IPS-20b (cell line): Measurements from ENCODE around the gene EML3.
"Not testable (repeated sequence)": the region's sequence is repeated elsewhere in the genome, so short reads cannot be mapped to it uniquely, and the experiment has no call there.

Experiments
- H3K27ac ChIP-seq: one replicate; pipeline ENCODE4 v1.5.1; 2013; ENCODE audit warnings: low read length
- H3K27me3 ChIP-seq: 2 replicates; pipeline ENCODE4 v1.6.1; 2013; ENCODE audit warnings: mild to moderate bottlenecking, low read length, inconsistent platforms; ENCODE audit not compliant: insufficient read depth
- H3K36me3 ChIP-seq: 2 replicates; pipeline ENCODE4 v1.6.1; 2013; ENCODE audit warnings: low read depth, mild to moderate bottlenecking, inconsistent platforms, low read length, moderate library complexity; ENCODE audit not compliant: insufficient read depth
- H3K4me1 ChIP-seq: 2 replicates; pipeline ENCODE4 v1.6.1; 2013; ENCODE audit warnings: mild to moderate bottlenecking, control low read depth, inconsistent platforms, low read length, moderate library complexity; ENCODE audit not compliant: insufficient read depth
- H3K4me3 ChIP-seq: 2 replicates; pipeline ENCODE4 v1.5.1; 2013; ENCODE audit warnings: mild to moderate bottlenecking, low read length, inconsistent platforms
- H3K9ac ChIP-seq: 2 replicates; pipeline ENCODE4 v1.6.1; 2013; ENCODE audit warnings: low read depth, mild to moderate bottlenecking, inconsistent platforms, low read length, moderate library complexity
- H3K9me3 ChIP-seq: 2 replicates; pipeline ENCODE4 v1.6.1; 2013; ENCODE audit warnings: mild to moderate bottlenecking, low read depth, low read length, inconsistent platforms; ENCODE audit not compliant: insufficient read depth

Gene EML3

DNA sequence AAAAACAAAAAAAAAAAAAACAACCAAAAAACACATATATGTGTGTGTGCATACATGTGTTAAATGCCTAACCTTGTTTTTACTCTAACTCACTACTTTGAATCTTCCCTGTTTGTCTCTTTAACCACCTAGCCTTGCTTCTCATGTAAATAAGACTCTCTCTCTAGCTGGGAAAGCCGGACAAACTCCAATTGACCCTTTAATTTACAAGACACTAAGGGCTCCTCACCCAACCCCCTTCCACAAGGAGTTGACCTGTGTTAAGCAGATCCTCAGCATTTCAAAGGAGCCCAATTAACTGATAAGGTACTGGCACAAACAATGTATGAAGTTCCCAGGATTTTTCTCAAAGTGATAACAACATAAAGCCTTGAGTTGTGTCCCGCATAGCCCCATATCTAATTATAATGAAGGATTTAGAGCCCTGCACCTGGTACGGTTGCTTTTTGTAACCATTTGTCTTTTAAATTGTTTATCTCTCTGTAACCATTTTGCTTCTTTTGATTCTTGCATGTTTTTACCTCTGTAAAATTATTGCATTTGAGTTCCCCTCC is 50.8 kb downstream of the EML3 start:
- not testable (repeated sequence) for H3K9me3 ChIP-seq, H3K27ac ChIP-seq, H3K27me3 ChIP-seq, H3K9ac ChIP-seq
- peak overlapping the region; percentile 36; the same call in 1 of the 2 replicates for H3K4me3 ChIP-seq
- H3K4me1 ChIP-seq = peaks cover 34% of the 10 kb centered on the region
- H3K36me3 ChIP-seq = peaks cover 89% of the 10 kb centered on the region

- Histone ChIP-seq H3K9ac (peak overlapping the region; percentile 56; the same call in 1 of the 2 replicates), H3K36me3 (peaks cover 79% of the 10 kb centered on the region)
These were observed 51.9 kb downstream of the EML3 start for GRCh38 chr11:62560566-62561103.

DNA sequence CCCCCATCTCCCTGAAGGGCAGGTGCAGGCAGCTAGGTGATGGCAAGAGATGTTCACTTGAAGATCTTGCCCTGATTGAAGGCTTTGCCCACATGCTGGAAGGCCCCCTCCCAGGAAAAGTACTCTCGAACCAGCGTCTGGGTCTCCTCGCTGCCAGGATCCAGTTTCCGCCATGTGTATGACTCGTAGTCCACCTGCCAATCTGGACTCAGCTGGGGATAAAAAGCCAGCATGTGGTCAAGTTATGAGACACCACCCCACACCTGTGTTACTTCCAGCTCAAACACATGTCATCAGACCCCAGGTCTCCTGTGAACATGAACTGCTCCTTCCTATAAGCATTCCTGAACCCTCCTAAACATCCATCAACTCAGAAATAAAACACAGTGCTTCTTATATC is 52.9 kb downstream of the EML3 start:
- H3K27ac ChIP-seq = not testable (repeated sequence)
- H3K36me3 ChIP-seq = peaks cover 70% of the 10 kb centered on the region

More at GRCh38 chr11:62560566-62561103, 51.9 kb downstream of the EML3 start:
- Histone ChIP-seq H3K4me1 (peaks cover 44% of the 10 kb centered on the region), H3K27me3 (no peaks in the 10 kb centered on the region), H3K4me3 (peak overlapping the region; percentile 40), H3K27ac (peak overlapping the region; percentile 36), H3K9me3 (no peaks in the 10 kb centered on the region)

GRCh38 chr11:62559204-62559603 is 53.4 kb downstream of the EML3 start:
- Histone ChIP-seq H3K9me3 (no peaks in the 10 kb centered on the region), H3K4me3 (no peak overlapping the region), H3K27ac (no peak overlapping the region), H3K36me3 (peaks cover 70% of the 10 kb centered on the region), H3K27me3 (no peaks in the 10 kb centered on the region), H3K9ac (no peak overlapping the region), H3K4me1 (peaks cover 48% of the 10 kb centered on the region)

More for the DNA sequence above, 52.9 kb downstream of the EML3 start:
- H3K4me3 ChIP-seq, H3K9me3 ChIP-seq, H3K9ac ChIP-seq, H3K27me3 ChIP-seq: not testable (repeated sequence)
- peaks cover 44% of the 10 kb centered on the region for H3K4me1 ChIP-seq

- no peaks in the 10 kb centered on the region for H3K27me3 ChIP-seq
- H3K4me1 ChIP-seq = peaks cover 50% of the 10 kb centered on the region
- H3K9ac ChIP-seq = no peak overlapping the region
- H3K4me3 ChIP-seq = no peak overlapping the region
- H3K27ac ChIP-seq = no peak overlapping the region
- peaks cover 65% of the 10 kb centered on the region for H3K36me3 ChIP-seq
- no peaks in the 10 kb centered on the region for H3K9me3 ChIP-seq
These were observed 53.9 kb downstream of the EML3 start for GRCh38 chr11:62558669-62559068.

GRCh38 chr11:62556875-62557631 is 55.5 kb downstream of the EML3 start:
- peaks cover 62% of the 10 kb centered on the region for H3K4me1 ChIP-seq
- H3K27me3 ChIP-seq = no peaks in the 10 kb centered on the region
- peak overlapping the region; percentile 12; the same call in 1 of the 2 replicates for H3K9ac ChIP-seq
- H3K27ac ChIP-seq = peak overlapping the region; percentile 52
- H3K36me3 ChIP-seq = peaks cover 48% of the 10 kb centered on the region
- H3K9me3 ChIP-seq = no peaks in the 10 kb centered on the region
- H3K4me3 ChIP-seq = no peak overlapping the region

DNA sequence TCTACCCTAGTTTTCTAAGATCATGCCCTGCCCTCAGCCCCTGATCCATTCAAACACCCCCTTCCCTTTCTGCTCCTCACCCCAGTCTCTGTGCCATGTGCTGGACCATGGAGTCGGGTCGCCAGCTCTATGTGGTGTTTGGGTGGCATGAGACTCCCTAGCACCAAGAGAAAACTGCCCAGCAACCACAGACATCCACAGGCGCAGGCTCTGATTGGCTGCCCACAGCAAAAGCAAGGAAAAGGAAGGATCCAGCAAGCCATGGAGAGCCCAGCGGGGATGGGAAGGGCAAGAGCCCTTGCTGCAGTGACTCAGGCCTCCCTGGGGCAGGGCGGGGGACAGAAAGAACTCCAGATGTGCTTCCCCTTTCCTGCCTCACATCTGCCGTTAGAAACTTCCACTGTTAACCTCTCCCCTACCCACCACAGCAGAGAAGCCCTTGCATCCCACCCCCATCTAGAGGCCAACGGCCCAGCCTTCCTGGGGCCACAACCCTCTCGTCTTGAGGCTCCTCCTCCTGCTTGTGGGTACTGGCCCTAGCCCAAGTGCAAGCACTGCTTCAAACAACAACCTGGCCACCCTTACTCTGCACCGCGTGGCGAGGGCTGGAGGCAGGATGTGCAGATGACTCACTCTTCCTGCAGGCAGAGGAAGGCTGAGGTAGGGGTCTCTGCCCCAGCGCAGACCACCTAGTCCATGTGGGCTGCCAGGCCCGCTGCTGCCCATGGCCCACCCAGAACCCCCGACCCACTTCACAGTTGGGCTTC is 56.3 kb downstream of the EML3 start:
- peaks cover 46% of the 10 kb centered on the region for H3K36me3 ChIP-seq
- no peaks in the 10 kb centered on the region for H3K27me3 ChIP-seq
- H3K4me1 ChIP-seq = peaks cover 60% of the 10 kb centered on the region
- H3K9me3 ChIP-seq = no peaks in the 10 kb centered on the region
- H3K4me3 ChIP-seq = no peak overlapping the region
- H3K9ac ChIP-seq = peak overlapping the region; percentile 12; the same call in 1 of the 2 replicates
- peak overlapping the region; percentile 52 for H3K27ac ChIP-seq

GRCh38 chr11:62555464-62556107 is 57.0 kb downstream of the EML3 start:
- H3K9me3 ChIP-seq = no peaks in the 10 kb centered on the region
- no peak overlapping the region for H3K4me3 ChIP-seq
- peak overlapping the region; percentile 12; the same call in 1 of the 2 replicates for H3K9ac ChIP-seq
- H3K36me3 ChIP-seq = peaks cover 40% of the 10 kb centered on the region
- no peaks in the 10 kb centered on the region; the same call in 1 of the 2 replicates for H3K27me3 ChIP-seq
- peaks cover 54% of the 10 kb centered on the region for H3K4me1 ChIP-seq
- peak overlapping the region; percentile 52 for H3K27ac ChIP-seq

DNA sequence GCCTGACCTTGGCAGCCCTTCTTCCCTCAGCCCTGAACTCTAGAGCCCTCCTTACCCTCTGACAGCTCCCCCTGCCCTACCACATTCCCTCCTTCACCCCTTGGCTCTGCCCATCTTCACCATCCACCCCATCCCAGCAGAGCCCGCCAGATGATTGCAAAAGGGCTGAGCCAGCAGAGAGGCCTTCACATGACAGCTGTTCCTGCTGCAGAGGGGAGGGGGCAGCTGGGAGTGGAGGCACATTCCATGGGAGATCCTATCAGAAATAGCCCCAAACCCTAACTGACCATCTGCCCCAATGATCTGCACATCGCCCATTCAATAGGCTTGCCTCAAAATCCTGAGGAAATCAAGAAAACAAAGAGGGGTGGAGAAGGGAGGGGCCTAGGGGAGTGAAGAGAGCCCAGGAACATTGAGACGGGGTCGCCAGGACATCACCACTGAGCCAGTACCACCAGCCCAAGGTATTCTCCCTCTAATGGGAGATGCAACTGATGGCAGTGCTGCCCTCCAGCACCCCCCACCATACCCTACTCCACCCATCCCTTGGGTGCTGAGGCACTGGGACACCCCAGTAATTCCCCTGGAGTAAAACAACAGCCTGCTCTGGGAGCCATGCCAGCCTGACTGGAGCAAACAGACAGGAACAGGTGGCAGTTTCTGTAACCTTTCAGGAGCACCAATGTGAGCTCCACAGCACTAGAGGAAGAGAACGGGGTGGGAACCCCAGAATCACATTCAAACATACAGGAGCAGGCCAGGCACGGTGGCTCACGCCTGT is 58.0 kb downstream of the EML3 start:
- Histone ChIP-seq H3K4me3 (no peak overlapping the region), H3K9me3 (no peaks in the 10 kb centered on the region), H3K4me1 (peaks cover 46% of the 10 kb centered on the region), H3K36me3 (peaks cover 30% of the 10 kb centered on the region), H3K27ac (no peak overlapping the region), H3K27me3 (peaks cover 9% of the 10 kb centered on the region; the same call in 1 of the 2 replicates), H3K9ac (no peak overlapping the region)

DNA sequence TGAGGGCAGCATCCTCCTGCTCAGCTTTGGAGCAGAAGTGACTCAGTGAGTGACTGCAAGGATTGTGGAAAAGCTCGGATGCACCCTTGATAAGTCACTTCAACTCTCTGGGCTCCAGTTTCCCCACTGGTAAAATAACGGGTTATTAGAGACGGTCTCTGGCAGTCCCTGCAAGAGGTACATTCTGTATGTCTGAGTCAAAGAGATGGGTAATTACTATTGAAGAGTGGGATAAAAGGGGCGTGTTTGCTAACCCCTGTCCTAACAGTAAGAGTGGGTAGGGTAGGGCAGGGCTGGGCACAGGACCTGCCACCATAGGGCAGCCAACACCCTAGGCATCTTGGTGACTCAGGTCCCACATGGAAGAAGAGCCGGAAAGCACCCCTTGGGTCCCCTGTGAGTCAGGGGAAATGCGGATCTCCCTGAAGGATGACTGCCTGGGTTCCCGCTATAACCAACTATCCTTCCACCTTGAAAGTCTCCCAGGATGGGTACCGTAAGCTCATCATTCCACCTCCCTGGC is 58.7 kb downstream of the EML3 start:
- H3K4me1 ChIP-seq = peaks cover 43% of the 10 kb centered on the region
- peaks cover 23% of the 10 kb centered on the region for H3K36me3 ChIP-seq
- H3K27ac ChIP-seq = peak overlapping the region; percentile 65
- peak overlapping the region; percentile 49 for H3K4me3 ChIP-seq
- H3K9me3 ChIP-seq = no peaks in the 10 kb centered on the region
- H3K9ac ChIP-seq = peak overlapping the region; percentile 64; the same call in 1 of the 2 replicates
- H3K27me3 ChIP-seq = peaks cover 16% of the 10 kb centered on the region
